Parathyroid adenoma (tissue), 2 donors: ENCODE results near the gene FAM47E.

Source experiments
- H2AFZ ChIP-seq: fragments of 300-600 bp; sonication (generic); one replicate; pipeline ENCODE4 v1.7.0; 2017; ENCODE audit warnings: antibody characterized with exemption, mild to moderate bottlenecking
- H3K27ac ChIP-seq: fragments of 300-600 bp; sonication (generic); one replicate; pipeline ENCODE4 v1.7.0; 2017
- H3K27me3 ChIP-seq: fragments of 300-600 bp; sonication (generic); one replicate; pipeline ENCODE4 v1.7.0; 2017; ENCODE audit warnings: low read length; ENCODE audit not compliant: control insufficient read depth, insufficient read depth
- H3K36me3 ChIP-seq: fragments of 300-600 bp; sonication (generic); one replicate; pipeline ENCODE4 v1.7.0; 2017; ENCODE audit warnings: low read length; ENCODE audit not compliant: control insufficient read depth, insufficient read depth
- H3K4me1 ChIP-seq: fragments of 300-600 bp; sonication (generic); one replicate; pipeline ENCODE4 v1.7.0; 2017; ENCODE audit warnings: control low read depth
- H3K4me2 ChIP-seq: fragments of 300-600 bp; sonication (generic); one replicate; pipeline ENCODE4 v1.7.0; 2017; ENCODE audit warnings: low read length
- H3K4me3 ChIP-seq: fragments of 300-600 bp; sonication (generic); one replicate; pipeline ENCODE4 v1.7.0; 2017; ENCODE audit warnings: low read depth, low read length
- H3K79me2 ChIP-seq: fragments of 300-600 bp; sonication (generic); one replicate; pipeline ENCODE4 v1.7.0; 2017; ENCODE audit warnings: control low read depth
- H3K9ac ChIP-seq: fragments of 300-600 bp; sonication (generic); one replicate; pipeline ENCODE4 v1.7.0; 2017; ENCODE audit warnings: mild to moderate bottlenecking
- H3K9me3 ChIP-seq: fragments of 300-600 bp; sonication (generic); one replicate; pipeline ENCODE4 v1.7.0; 2017; ENCODE audit warnings: low read length; ENCODE audit not compliant: control insufficient read depth
- TF ChIP-seq, protein P1 (sequence below): fragments of 300-600 bp; sonication (generic); IDR thresholded peaks from one replicate; pipeline ENCODE4 v1.7.0; 2017; ENCODE audit warnings: antibody characterized with exemption, mild to moderate bottlenecking
- donor health status: primary hyperparathyroidism.

FAM47E gene

DNA sequence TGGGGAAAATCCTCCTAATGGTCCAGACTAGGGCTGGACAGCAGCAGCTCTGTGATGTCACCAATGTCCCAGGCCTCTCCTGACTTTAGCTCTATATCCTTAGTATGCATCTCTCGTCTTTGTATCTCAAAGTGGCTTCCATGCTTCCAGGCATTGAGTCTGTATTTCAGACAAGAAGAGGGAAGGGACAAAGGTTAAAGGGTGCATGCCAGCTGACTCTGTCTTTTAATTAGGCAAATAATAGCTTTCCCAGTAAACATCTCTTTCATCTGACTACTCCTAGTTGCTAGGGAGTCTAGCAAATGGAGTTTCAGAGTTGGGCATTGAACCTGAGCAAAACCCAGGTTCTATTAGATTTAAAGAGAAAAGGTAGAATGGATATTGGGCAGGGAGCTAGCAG is 5.4 kb downstream of the FAM47E start:
- Histone ChIP-seq H3K79me2 (no peaks in the 10 kb centered on the region), H3K27ac (no peak overlapping the region), H3K27me3 (no peaks in the 10 kb centered on the region), H3K4me2 (no peak overlapping the region), H3K4me3 (no peak overlapping the region), H3K9me3 (no peaks in the 10 kb centered on the region), H3K4me1 (no peaks in the 10 kb centered on the region), H3K36me3 (no peaks in the 10 kb centered on the region), H3K9ac (no peak overlapping the region), H2AFZ (no peak overlapping the region)
- TF ChIP-seq, protein P1, sequence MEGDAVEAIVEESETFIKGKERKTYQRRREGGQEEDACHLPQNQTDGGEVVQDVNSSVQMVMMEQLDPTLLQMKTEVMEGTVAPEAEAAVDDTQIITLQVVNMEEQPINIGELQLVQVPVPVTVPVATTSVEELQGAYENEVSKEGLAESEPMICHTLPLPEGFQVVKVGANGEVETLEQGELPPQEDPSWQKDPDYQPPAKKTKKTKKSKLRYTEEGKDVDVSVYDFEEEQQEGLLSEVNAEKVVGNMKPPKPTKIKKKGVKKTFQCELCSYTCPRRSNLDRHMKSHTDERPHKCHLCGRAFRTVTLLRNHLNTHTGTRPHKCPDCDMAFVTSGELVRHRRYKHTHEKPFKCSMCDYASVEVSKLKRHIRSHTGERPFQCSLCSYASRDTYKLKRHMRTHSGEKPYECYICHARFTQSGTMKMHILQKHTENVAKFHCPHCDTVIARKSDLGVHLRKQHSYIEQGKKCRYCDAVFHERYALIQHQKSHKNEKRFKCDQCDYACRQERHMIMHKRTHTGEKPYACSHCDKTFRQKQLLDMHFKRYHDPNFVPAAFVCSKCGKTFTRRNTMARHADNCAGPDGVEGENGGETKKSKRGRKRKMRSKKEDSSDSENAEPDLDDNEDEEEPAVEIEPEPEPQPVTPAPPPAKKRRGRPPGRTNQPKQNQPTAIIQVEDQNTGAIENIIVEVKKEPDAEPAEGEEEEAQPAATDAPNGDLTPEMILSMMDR = no peak

DNA sequence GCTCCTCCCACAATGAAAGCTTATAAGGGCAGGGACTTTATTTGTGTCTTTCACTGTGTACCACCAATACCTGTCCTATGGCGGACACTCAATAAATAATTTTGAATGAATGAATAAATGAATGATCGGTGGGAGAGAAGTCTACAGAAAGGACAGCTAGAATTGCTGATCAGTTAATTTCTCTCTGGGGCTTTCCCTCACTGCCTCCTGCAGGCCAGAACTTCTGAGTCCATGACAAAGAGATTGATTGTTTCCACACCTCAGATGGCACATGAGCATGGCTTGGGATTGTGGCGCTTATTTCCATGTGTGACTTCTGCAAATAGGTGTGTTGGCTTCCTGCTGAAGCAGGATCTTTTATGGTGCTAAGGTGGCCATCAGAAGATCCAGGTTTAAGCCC is 6.3 kb downstream of the FAM47E start:
- Histone ChIP-seq H3K9ac (no peak overlapping the region), H3K4me3 (no peak overlapping the region), H2AFZ (no peak overlapping the region), H3K4me2 (no peak overlapping the region), H3K27ac (no peak overlapping the region), H3K9me3 (no peaks in the 10 kb centered on the region), H3K79me2 (no peaks in the 10 kb centered on the region), H3K27me3 (no peaks in the 10 kb centered on the region), H3K4me1 (no peaks in the 10 kb centered on the region), H3K36me3 (no peaks in the 10 kb centered on the region)
- TF ChIP-seq, protein P1 = no peak

DNA sequence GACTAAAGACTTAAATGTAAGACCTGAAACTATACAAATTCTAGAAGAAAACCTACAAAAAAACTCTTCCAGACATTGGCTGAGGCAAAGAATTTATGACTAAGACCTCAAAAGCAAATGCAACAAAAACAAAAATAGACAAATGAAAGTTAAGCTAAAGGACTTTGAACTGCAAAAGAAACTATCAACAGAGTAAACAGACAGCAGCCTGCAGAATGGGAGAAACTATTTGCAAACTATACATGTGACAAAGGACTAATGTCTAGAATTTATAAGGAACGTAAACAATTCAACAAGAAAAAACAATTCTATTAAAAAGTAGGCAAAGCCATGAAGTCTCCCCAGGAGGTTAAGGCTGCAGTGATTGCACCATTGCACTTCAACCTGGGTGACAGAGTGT is 9.1 kb downstream of the FAM47E start:
- H3K4me1 ChIP-seq = no peaks in the 10 kb centered on the region
- H3K27ac ChIP-seq = no peak overlapping the region
- no peaks in the 10 kb centered on the region for H3K36me3 ChIP-seq
- no peaks in the 10 kb centered on the region for H3K27me3 ChIP-seq
- no peak overlapping the region for H3K9ac ChIP-seq
- no peaks in the 10 kb centered on the region for H3K79me2 ChIP-seq
- no peaks in the 10 kb centered on the region for H3K9me3 ChIP-seq
- H2AFZ ChIP-seq = no peak overlapping the region
- TF ChIP-seq, protein P1 = no peak
- H3K4me2 ChIP-seq = no peak overlapping the region
- no peak overlapping the region for H3K4me3 ChIP-seq

DNA sequence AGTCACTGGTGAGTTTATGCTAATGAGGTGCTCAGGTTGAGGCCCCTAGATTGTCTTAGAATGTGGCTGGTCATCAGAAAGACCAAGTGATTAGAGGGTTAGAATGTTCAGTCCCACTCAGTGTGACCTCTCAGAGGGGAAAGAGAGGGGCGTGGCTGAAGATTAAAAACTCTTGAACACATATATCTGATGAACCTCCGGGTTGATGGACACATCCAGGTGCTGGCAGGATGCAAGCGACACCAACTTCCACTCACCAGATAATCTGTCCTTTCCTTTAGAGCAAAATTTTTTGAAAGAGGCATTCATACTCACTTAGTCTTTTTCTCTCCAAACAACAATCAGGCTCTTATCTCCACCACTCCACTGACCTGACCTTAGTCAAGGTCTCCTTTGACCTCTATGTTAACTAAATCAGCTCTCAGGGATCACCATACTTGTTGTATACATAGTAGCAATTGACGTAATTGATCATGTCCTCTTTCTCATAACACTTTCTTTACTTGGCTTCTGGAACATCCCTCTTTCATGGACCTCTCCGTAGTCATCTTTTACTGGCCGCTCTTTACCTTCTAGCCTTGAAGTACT is 14.2 kb downstream of the FAM47E start:
- Histone ChIP-seq H3K4me1 (no peaks in the 10 kb centered on the region), H2AFZ (no peak overlapping the region), H3K79me2 (no peaks in the 10 kb centered on the region), H3K27me3 (no peaks in the 10 kb centered on the region), H3K4me2 (no peak overlapping the region), H3K4me3 (no peak overlapping the region), H3K9me3 (no peaks in the 10 kb centered on the region), H3K27ac (no peak overlapping the region), H3K9ac (no peak overlapping the region), H3K36me3 (no peaks in the 10 kb centered on the region)
- TF ChIP-seq, protein P1 = no peak

DNA sequence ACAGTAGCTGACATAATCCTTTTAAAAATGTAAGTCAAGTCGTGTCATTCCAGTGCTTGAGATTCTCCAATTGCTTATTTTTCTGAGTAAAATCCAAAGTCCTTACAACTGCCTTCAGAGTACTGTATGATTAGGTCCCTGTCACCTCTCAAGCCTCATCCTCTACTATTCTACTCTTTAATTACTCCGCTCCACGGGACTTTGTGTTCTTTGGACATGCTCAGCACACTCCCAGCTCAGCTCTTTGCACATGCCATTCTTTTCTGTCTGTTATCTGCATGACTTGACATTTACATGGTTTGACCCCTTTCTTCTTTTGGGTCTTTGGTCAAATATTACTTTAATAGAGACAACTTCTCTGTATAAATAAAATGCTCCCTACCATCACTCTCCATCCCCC is 15.1 kb downstream of the FAM47E start:
- Histone ChIP-seq H3K36me3 (no peaks in the 10 kb centered on the region), H2AFZ (no peak overlapping the region), H3K4me2 (no peak overlapping the region), H3K9me3 (no peaks in the 10 kb centered on the region), H3K27me3 (no peaks in the 10 kb centered on the region), H3K27ac (no peak overlapping the region), H3K9ac (no peak overlapping the region), H3K4me3 (no peak overlapping the region), H3K79me2 (no peaks in the 10 kb centered on the region), H3K4me1 (no peaks in the 10 kb centered on the region)
- TF ChIP-seq, protein P1 = no peak
